ENCODE data around the gene PLK2. TPM values are rescaled to one million over a fixed set of nuclear protein-coding genes. Genes with fewer than 3 reads are reported as not detected.

The PLK2 gene
- total RNA-seq, 4 donors from 2014 or later, result 25.7 to 56.5 (median 31.4) TPM

GRCh38 chr5:58493141-58493540 lies 33.3 kb upstream of the PLK2 start:
- H3K27me3 ChIP-seq, result no peaks in the 10 kb centered on the region
- no peaks in the 10 kb centered on the region for H3K36me3 ChIP-seq
- TF ChIP-seq POLR2A (IDR thresholded peaks at IDR 0.05; ENCODE audit: low read depth) (no peak), POLR2AphosphoS5 (IDR thresholded peaks at IDR 0.05) (no peak), CTCF (IDR thresholded peaks at IDR 0.05) (no peak), EP300 (IDR thresholded peaks at IDR 0.05) (no peak)
- no peak overlapping the region for H3K27ac ChIP-seq (replicated peaks in 1 of 4)
- H3K4me3 ChIP-seq, result no peak overlapping the region
- intact Hi-C loops (cut with DNase I), result loop anchor here (10.0 kb wide), 1 partner anchor 352 kb away; no protein-coding TSS in a partner anchor
- H3K4me1 ChIP-seq, result no peaks in the 10 kb centered on the region
- no peak for DNase-seq (ENCODE audit: extremely low spot score)
- H3K9me3 ChIP-seq, result no peaks in the 10 kb centered on the region

- H3K4me3 ChIP-seq, result no peak within 1 kb of the TSS
- H3K36me3 ChIP-seq, result no peaks in the 10 kb centered on the region
- TF ChIP-seq POLR2AphosphoS5 (IDR thresholded peaks at IDR 0.05), result no peak
- TF ChIP-seq POLR2A (IDR thresholded peaks at IDR 0.05; ENCODE audit: low read depth), result no peak
- TF ChIP-seq CTCF (IDR thresholded peaks at IDR 0.05), result no peak
- TF ChIP-seq EP300 (IDR thresholded peaks at IDR 0.05), result no peak
- H3K9me3 ChIP-seq, result no peaks in the 10 kb centered on the region
- H3K4me1 ChIP-seq, result no peaks in the 10 kb centered on the region
- no peak for DNase-seq (ENCODE audit: extremely low spot score)
- no peaks in the 10 kb centered on the region for H3K27me3 ChIP-seq
- WGBS, result 71% methylated on average over 6 of the region's 6 CpGs
- intact Hi-C loops (cut with DNase I), result loop anchor here (10.0 kb wide), 1 partner anchor 353 kb away; no protein-coding TSS in a partner anchor
- H3K27ac ChIP-seq (replicated peaks in 1 of 4), result no peak within 1 kb of the TSS
These were observed 31.5 kb upstream of the PLK2 start, which contains the start of gene GAPT for GRCh38 chr5:58491216-58491892. Gene GAPT (plus strand): TSS chr5:58491435. CDS start chr5:58494537, 3,102 bp downstream.

GRCh38 chr5:58490402-58491050 lies 30.6 kb upstream of the PLK2 start:
- Histone ChIP-seq H3K9me3 (no peaks in the 10 kb centered on the region), H3K36me3 (no peaks in the 10 kb centered on the region), H3K27me3 (no peaks in the 10 kb centered on the region), H3K27ac (replicated peaks in 1 of 4) (no peak overlapping the region), H3K4me3 (no peak overlapping the region), H3K4me1 (no peaks in the 10 kb centered on the region)
- intact Hi-C loops (cut with DNase I), result loop anchor here (10.0 kb wide), 1 partner anchor 354 kb away; no protein-coding TSS in a partner anchor
- TF ChIP-seq EP300 (IDR thresholded peaks at IDR 0.05), result no peak
- no peak for TF ChIP-seq POLR2A (IDR thresholded peaks at IDR 0.05; ENCODE audit: low read depth)
- TF ChIP-seq POLR2AphosphoS5 (IDR thresholded peaks at IDR 0.05), result no peak
- no peak for TF ChIP-seq CTCF (IDR thresholded peaks at IDR 0.05)
- DNase-seq (ENCODE audit: extremely low spot score), result no peak
- 52% methylated on average over 4 of the region's 4 CpGs for WGBS

GRCh38 chr5:58486290-58486689 lies 26.4 kb upstream of the PLK2 start:
- intact Hi-C loops (cut with DNase I), result no loop called here
- Histone ChIP-seq H3K4me3 (no peak overlapping the region), H3K4me1 (no peaks in the 10 kb centered on the region), H3K36me3 (no peaks in the 10 kb centered on the region), H3K9me3 (no peaks in the 10 kb centered on the region), H3K27ac (replicated peaks in 1 of 4) (no peak overlapping the region), H3K27me3 (no peaks in the 10 kb centered on the region)
- TF ChIP-seq CTCF (IDR thresholded peaks at IDR 0.05), result no peak
- no peak for TF ChIP-seq POLR2AphosphoS5 (IDR thresholded peaks at IDR 0.05)
- no peak for TF ChIP-seq EP300 (IDR thresholded peaks at IDR 0.05)
- TF ChIP-seq POLR2A (IDR thresholded peaks at IDR 0.05; ENCODE audit: low read depth), result no peak
- WGBS, result 77% methylated on average over 1 of the region's 1 CpG
- DNase-seq (ENCODE audit: extremely low spot score), result no peak

Measured in esophagus muscularis mucosa (tissue), 4 donors.